T47D (cell line): ENCODE measurements around the gene CCDC50.
A peak's percentile ranks its signal among the peaks of the same experiment; 100 is the strongest.

Source experiments
- DNase-seq, 2 experiments: peaks; one replicate each; pipeline versions ENCODE4 v3.0.0 to v3.0.0-alpha.2; 2011 to 2012; ENCODE audit warnings: low read depth in 1 of 2, low spot score in 1 of 2
- JUND ChIP-seq: IDR thresholded peaks from 2 replicates; pipeline ENCODE4 v1.6.1; 2012; ENCODE audit warnings: low read depth
- in situ Hi-C: cut with HindIII; loops from 2 replicates; pipeline ENCODE4 v1.10.0; 2016; ENCODE audit warnings: low sequenced_read_pairs, low pct_unique_long_range_greater_than_20kb

The CCDC50 gene

DNA sequence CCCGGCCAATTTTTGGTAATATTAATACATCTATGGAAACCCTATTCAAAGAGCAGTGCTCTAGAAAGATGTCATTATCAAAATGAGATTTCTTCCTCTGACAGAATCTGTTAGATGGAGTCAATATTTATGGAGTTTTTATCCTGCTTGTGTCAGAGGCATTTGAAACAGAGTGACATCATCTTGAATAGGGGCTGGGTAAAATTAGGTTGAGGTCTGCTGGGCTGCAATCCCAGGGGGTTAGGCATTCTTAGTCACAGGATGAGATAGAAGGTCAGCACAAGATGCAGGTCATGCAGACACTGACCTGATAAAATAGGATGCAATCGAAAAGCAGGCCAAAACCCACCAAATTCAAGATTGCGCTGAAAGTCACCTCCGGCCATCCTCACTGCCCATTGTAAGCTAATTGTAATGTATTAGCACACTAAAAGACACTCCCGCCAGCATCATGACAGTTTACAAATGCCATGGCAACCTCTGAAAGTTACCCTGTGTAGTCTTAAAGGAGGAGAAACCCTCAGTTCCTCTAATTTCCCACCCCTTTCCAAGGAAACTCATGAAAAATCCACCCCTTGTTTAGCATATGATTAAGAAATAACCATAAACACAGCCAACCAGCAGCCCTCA is 27.3 kb upstream of the CCDC50 start:
- in situ Hi-C loops, result no loop called here
- no peak for DNase-seq

GRCh38 chr3:191302451-191302850 is 26.7 kb upstream of the CCDC50 start:
- in situ Hi-C loops, result no loop called here
- TF ChIP-seq JUND, result no peak
- no peak for DNase-seq

More for the DNA sequence above, 27.3 kb upstream of the CCDC50 start:
- no peak for TF ChIP-seq JUND

DNA sequence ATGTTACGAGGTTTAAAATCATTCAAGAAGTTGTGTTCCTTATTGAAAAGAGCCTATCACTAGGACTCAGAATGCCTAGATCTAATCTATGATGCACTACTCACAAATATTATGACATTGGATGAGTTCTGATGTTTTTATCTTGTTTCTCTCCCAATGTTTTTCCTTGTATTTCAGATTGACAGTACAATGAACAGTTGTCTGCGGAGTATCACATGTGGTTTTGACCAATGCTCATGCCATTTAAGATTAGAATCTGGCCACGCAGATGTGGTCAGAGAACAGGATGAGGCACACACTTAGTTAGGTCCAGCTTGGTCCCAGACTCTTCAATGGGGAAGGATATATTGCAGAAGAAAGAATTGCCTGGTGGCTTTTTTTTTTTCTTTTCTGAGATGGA is 25.6 kb upstream of the CCDC50 start:
- TF ChIP-seq JUND, result no peak
- no peak for DNase-seq
- in situ Hi-C loops, result no loop called here

DNA sequence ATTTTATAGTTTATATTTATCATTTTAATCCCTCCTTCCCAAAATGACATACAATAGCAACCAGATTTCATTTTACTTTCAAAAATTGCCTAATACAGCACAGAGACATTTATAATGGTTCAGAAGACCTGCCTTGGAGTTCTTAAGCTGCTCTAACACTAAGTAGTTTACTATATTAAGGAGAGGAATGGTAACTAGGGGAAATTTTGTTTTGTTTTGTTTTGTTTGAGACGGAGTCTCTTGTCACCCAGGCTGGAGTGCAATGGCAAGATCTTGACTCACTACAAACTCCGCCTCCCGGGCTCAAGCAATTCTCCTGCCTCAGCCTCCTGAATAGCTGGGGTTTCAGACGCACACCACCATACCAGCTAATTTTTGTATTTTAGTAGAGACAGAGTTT is 22.8 kb upstream of the CCDC50 start:
- no peak for DNase-seq
- no peak for TF ChIP-seq JUND
- in situ Hi-C loops, result no loop called here

DNA sequence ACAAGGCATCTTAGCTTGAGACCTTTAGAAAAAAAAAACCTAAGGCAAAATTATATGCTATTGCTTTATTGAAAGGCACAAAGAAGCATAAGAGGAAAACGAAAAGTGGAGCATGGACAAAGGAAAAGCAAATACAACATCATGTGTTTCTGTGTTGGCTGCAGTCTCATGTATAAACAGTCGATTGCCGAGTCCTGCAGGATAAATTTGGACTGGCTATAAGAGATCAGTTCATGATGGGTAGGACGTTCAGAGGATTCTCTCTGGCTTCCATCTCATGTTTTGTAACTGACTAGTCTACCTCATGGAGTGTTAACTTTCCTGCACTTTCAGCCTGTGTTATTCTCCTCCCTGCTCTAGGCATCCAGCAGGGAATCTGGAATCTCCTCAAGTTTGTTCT is 21.9 kb upstream of the CCDC50 start:
- DNase-seq, result no peak
- in situ Hi-C loops, result no loop called here
- TF ChIP-seq JUND, result no peak

- no peak for DNase-seq
- TF ChIP-seq JUND, result no peak
- in situ Hi-C loops, result no loop called here
These were observed 15.9 kb upstream of the CCDC50 start for GRCh38 chr3:191313296-191313695.

- no peak for TF ChIP-seq JUND
- no peak for DNase-seq
- in situ Hi-C loops, result no loop called here
These were observed 15.0 kb upstream of the CCDC50 start for GRCh38 chr3:191314109-191314728.

DNA sequence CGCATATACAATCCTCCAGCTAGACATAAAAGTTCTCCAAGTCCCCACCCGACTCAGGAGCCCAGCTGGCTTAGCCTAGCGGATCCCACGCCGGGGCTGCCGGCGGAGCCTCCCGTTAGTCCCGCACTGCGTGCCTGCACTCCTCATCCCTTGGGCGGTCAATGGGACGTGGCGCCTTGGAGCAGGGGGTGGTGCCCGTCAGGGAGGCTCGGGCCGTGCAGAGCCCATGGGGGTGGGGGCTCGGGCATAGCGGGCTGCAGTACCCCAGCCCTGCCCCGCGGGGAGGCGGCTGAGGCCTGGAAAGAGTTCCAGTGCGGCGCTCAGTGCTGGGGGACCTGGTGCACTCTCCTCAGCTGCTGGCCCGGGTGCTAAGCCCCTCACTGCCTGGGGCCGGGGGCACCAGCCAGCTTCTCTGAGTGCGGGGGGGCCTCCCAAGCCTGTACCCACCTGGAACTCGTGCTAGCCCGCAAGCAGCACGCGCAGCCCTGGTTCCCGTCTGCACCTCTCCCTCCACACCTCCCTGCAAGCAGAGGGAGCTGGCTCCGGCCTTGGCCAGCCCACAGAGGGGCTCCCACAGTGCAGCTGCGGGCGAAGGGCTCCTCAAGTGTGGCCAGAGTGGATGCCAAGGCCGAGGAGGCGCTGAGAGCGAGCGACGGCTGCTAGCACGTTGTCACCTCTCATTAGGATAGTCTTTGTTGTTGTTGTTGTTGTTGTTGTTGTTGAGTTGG is 12.2 kb upstream of the CCDC50 start:
- in situ Hi-C loops, result no loop called here
- no peak for TF ChIP-seq JUND
- no peak for DNase-seq

- in situ Hi-C loops, result no loop called here
- no peak for DNase-seq
- no peak for TF ChIP-seq JUND
These were observed 8.9 kb upstream of the CCDC50 start for GRCh38 chr3:191320316-191320715.

DNA sequence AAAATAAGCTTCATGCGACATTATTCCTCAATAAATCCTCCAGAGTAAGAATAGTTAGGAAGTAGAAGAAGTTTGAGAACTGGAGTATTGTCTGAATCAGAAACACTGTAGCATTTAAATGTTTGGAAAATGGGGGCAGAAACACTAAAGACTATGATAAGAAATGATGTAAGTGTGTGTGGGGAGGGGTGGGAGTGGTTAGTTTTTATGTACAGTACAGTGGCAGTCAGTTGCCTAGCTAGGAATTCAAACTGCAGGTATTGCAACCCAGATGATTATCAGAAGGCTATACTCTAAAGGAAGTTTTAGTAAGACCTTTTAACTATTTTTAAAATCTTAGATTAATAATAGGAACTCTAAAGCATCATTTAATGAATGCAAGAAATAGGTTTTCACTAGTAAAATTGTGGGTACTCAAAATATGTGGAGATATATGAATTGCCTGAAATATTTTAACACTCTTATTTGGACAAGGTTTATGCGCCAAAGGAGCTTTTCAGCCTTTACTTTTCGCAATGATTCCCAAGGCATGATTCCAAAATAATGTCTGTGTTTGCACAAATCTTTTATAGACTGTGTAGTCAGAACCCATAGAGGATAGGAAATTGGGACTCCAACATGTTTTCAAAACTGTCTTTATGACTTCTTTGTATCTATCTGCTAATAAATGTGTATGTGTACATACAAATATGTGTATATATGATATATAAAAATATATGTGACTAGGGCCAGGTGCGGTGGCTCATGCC is 8.0 kb upstream of the CCDC50 start:
- peak in 1 of 2 experiments; percentile 33 for DNase-seq
- no peak for TF ChIP-seq JUND
- in situ Hi-C loops, result no loop called here

DNA sequence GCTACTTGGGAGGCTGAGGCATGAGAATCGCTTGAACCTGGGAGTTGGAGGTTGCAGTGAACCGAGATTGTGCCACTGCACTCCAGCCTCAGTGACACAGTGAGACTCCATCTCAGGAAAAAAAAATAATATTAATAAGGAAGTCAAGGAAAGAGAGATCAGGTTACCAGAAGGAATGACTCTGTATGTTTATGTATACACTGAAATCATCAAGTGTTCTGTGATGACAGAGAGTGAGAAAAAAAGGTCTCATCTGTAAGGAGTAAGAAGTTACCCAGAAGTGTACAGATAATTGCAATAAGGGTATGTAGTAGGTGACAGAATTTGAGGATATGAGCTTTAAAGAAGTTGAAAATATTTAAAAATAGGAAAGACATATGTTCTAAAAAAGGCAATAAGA is 4.3 kb upstream of the CCDC50 start:
- no peak for TF ChIP-seq JUND
- in situ Hi-C loops, result no loop called here

GRCh38 chr3:191327526-191327925 is 1.7 kb upstream of the CCDC50 start:
- TF ChIP-seq JUND, result no peak
- no peak for DNase-seq
- in situ Hi-C loops, result no loop called here

More for the DNA sequence above, 4.3 kb upstream of the CCDC50 start:
- DNase-seq, result no peak
